Caki2 (cell line): Measurements from ENCODE around the gene CUBN. TPM values are rescaled to one million over a fixed set of nuclear protein-coding genes. Genes with fewer than 3 reads are reported as not detected.

Source experiments
- DNase-seq: peaks from one replicate; pipeline ENCODE4 v3.0.0-alpha.2; 2015; ENCODE audit warnings: low read depth
- in situ Hi-C: cut with HindIII; loops from 2 replicates; pipeline ENCODE4 v1.10.0; 2016; ENCODE audit warnings: low sequenced_read_pairs, low pct_unique_long_range_greater_than_20kb, mixed read lengths
- total RNA-seq: library from RNA; depleted of rRNA; stranded (reverse); fragments of >200 nt; shearing (Covaris generic); gene quantifications from 2 replicates; pipeline ENCODE4 v1.2.3, GENCODE V29; 2014; ENCODE audit warnings: low replicate concordance

CUBN gene
- total RNA-seq, 1 experiment from 2014 or later, result 0.34 TPM

DNA sequence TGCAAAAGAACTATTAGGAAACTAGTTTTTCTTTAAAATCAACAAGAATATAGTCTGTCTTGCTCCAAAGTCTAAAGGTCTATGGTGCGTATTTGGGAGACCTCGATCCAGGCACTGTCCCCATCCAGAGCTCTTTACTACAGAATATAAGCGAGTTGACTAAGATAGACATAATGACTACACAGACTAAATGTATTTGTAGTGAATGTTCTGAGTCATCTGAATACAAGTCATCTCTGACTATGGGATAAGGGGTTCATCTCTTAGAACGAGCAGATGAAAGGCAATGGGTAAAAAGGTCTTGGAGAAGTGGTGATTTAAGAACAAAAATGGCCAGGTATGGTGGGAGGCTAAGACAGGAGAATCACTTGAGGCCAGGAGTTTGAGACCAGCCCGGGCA lies 176.3 kb downstream of the CUBN start:
- in situ Hi-C loops, result no loop called here

DNA sequence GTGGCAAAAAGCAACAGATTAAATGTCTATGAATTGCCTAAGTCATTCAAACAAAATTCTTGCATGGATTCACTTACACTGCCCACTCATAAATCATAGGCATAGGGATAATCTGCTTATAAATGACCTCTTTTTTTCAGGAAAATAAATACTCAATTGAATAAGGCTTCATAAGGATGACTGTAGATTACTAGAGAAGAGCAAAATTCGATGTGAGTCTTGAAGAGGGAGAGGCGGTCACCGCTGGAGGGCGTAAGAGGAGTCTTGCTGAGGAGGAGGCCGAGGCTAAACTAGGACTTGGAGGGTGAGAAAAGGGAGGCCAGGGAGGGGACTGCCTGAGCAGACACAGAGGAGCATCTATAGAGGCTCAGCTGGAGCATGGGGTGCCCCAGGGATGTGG lies 177.0 kb downstream of the CUBN start:
- DNase-seq, result no peak
- in situ Hi-C loops, result no loop called here

More for the DNA sequence above, 176.3 kb downstream of the CUBN start:
- no peak for DNase-seq

DNA sequence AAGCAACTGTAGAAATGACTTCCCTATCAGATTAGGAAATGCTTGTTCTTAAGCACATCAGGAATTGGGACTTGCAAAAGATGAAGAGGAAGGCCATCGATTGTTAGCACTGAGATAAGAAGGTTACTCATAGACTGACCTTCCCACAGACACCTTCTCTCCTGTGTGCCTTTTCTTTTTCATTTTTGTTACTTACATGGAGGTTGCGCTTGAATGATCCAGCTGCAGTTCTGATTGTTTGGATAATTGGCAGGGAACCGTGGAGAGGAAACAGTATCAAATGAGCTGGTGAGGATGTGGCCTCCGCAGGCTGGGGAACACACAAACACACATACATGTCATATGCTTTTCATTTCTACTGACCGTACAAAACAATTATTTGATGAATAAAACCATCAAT lies 177.5 kb downstream of the CUBN start:
- peak; percentile 40 for DNase-seq
- in situ Hi-C loops, result no loop called here

DNA sequence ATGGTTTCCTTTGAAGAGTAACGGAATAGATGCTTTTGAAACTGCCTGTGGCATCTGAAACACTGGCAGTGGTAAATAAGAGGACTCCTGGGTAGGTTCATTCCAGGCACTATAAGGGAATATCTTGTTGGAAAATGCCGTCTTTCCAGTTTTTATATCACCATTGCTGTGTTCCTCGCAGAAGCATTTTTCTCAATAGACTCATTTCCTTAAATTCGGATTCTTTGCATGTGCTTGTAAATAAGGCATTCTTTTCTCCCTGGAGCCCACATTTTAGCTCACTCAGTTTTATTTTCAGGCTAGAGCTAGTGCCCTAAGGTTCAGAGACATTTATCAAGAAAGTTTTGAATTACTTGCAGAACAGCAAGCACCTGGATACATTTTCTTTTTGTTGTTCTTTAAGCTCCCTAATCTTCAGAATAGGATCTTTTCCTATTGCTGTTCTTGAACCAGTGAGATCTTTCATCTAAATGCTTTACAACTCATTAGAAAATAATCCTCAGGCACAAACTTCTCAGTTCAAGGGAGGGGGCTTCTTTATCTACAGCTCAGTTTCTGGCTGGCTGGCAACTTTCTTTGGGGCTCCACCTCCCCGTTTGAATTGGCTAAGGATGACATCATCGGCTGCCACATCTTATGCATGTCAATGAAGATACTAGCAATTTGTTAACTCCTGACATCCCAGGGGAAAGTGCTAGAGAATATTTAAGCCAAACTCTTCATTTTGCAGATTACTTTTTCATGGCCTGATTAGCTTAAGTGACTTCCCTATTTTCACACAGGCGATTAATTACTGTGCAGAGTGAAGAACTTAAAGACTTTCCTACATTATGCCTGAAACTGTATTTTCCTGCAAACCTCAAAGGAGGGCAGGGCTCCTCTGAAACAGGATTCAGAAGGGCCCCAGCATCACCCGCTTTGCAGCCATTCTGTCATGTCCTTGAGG lies 178.7 kb downstream of the CUBN start:
- in situ Hi-C loops, result no loop called here
- DNase-seq, result peak; percentile 64

DNA sequence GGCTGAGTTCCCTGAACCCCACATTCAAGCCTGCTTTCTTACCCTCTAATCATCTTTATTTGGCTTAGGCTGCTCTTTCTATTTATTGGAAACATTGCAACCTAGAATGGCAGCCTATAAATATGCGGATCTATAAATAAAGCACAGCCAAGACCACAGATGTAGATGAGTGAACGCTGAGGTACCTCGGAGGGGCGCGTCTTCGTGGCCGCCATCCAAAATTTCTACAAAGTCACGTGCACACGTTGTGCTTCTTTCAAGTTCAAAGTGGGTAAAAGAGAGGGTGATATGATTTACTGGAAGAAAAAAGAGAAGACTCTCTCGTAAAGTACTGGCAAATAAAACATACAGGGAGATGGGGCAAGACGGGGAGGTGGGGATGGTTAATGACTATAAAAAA lies 179.8 kb downstream of the CUBN start:
- in situ Hi-C loops, result no loop called here
- no peak for DNase-seq

DNA sequence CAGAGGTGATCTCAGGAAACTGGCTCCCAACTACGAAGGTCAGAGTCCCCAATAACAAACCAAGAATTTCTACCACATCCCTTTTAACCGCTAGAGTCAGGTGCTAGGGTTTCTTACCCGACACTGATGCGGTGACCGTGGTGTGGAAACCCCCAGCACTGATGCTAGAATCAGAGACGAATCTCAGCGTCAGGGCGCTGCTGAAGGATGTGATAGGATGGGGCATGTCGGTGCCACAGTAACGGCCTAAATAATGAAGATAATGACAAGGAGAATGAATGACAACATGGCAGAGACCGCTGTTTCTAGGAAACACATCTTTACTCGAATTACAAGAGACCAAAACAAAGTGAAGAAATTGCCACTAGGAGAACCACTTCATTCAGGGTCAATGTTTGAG lies 181.2 kb downstream of the CUBN start:
- in situ Hi-C loops, result no loop called here
- no peak for DNase-seq

DNA sequence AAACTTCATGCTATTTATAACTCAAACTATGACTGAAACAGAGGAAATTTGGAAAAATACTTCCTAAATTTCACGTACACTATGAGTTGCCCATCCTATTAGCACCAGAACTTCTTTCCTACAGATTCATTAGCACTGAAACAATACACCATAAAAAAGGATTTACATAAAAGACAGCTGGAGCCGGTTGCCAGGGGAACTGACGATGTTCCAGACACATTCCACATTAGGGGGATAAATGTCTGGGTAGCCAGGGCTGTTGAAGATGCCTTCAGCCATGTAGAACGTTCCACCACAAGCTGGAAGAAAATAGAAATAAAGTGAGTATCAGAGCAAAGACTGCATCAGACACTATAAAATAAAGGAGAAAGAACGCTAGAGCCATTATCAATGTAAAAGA lies 182.5 kb downstream of the CUBN start:
- in situ Hi-C loops, result no loop called here
- DNase-seq, result no peak

DNA sequence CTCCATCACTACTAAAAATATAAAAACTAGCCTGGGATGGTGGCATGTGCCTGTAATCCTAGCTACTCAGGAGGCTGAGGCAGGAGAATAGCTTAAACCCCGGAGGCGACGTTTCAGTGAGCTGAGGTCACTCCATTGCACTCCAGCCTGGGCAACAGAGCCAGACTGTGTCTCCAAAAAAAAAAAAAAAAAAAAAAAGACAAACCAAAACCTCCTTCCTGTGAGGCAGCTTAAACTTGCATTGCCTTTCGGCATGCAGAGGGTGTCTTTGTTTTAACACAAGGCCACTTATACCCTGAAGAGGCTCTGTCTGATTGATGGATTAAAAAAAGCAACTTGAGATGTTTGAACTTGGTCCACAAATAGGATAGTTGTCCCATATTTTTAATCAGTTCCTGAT lies 184.0 kb downstream of the CUBN start:
- DNase-seq, result no peak

DNA sequence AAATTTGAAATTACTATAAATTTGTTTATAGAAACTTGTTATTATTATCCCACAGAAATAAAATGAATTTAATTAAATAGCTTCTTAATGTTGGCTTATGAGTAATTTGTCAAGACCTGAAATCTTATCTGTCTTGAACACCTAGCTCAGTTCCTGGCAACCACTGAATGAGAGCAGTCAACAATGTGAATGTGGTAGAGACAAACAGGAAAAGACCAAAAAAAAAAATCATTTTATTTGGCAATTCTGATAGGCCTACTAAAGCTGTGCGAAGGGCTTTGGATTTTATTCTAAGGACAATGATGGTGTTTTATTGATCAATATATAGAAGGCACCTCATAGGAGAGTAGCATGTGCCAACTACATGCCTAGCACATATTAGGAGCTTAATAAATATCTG lies 184.6 kb downstream of the CUBN start:
- in situ Hi-C loops, result no loop called here
- DNase-seq, result no peak

More for the DNA sequence above, 184.0 kb downstream of the CUBN start:
- in situ Hi-C loops, result no loop called here

DNA sequence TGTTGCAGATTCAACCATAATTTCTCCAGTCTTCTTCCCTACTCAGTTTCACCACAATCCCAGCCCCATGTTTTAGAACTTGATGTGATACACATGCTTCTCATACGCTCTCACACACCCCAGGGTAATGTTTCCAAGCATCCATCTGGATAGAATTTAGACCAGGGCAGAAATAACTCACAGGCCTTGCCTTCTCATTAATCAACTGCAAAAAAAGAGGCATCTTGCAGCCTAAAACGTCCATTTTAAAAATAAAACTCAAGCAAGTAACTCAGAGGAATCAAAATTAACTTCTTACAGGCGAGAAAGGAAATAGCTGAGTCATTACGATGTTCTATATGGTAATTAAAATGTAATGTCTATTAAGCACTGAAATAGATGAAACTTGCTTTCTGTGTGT lies 185.2 kb downstream of the CUBN start:
- DNase-seq, result no peak

DNA sequence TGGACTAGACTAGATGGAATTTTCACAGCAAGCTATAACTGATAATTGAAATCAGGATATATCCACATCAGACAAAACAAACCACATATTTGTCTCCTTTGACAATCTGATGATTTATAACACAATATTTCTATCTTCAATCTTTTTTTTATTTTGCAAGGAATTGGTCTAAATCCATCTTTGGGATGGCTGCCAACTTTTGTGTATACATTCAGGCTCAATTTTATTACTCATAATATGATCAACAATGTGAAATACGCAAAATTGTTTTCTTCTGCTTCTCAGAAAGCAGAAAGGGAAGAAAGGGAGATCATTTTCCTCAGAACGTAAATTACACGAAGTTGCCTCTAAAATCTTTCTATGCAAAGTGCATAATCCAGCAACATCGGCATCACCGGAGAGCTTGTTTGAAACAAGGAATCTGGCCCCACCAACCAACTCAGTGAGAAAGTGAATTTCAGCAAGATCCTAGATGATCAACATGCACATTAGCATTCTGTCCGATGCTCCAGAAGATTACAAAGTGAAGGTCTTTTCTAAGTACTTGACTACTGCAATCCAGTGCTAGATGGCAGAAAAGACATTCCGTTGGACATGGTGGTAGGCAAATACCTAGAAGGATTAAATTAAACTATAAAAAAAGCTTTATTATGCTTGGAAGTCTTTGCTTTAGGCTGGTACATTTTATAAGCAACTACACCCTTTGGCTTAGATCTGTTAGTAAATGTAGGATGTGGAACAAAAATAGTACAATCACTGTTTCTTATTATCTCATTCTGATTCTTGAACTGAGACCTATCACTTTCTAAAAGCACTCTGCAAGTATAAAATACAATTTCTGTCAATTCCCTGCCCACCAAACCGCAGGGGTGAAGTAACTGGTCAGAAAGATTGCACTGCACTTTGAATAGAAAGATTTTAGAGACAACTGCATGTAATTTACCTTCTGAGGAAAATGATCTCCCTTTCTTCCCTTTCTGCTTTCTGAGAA lies 186.0 kb downstream of the CUBN start:
- in situ Hi-C loops, result no loop called here
- no peak for DNase-seq

More for the DNA sequence above, 185.2 kb downstream of the CUBN start:
- in situ Hi-C loops, result no loop called here

DNA sequence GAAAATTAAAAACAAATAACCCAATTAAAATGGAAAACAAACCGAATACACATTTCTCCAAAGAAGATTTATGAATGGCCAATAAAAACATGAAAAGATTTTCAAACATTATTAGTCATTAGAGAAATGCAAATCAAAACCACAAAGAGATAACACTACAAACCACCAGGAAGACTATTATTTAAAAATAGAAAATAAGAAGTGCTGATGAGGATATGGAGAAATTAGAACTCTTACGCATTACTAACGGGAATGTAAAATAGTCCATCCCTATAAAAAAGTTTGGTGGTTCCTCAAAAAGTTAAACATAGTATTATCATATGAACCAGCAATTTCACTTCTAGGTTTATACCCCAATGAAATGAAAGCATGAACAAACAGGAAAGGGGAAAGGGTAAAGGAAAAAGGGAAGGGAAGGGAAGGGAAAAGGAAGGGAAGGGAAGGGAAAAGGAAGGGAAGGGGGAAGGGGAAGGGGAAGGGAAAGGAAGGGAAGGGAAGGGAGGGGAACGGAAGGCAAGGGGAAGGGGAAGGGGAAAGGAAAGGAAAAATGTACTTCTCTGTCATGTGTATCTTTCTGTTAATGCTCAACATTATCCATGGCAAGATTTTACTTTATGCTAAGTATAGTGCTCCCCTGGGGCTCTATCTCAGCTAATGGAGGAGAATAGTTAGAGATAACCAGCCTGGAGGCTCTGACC lies 187.1 kb downstream of the CUBN start:
- in situ Hi-C loops, result no loop called here
- DNase-seq, result no peak

DNA sequence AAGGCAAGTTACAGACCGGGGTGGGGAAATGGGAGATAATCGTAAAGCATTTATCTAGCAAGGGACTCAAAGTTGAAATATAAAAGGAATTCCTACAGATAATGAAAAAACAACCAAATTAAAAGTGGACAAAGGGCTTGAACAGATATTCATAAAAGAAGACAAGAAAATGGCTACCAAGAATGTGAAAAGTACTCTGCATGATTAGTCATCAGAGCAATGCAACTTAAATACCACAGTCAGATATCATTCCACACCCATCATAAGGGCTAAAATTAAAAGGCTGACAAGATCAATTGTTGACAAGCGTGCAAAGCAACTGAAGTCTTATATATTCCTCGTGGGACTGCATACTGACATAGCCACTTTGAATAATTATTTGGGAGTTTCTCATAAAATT lies 187.7 kb downstream of the CUBN start:
- DNase-seq, result no peak
- in situ Hi-C loops, result no loop called here

DNA sequence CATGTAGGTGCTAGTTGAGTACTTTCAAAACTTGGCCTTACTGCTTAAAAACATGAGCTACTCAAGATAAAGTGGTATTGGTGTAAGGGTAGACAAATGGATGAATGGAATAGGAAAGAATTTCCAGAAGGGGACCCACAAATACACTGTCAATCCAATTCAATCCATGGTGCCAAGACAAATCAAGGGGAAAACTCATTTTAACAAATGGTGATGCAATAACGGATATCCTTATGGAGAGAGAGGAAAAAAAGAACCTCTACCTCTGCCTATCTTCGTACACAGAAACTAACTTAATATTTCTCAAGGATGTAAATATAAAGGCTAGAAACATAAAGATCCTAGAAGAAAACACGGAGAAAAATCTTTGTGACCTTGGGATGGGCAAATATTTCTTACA lies 188.5 kb downstream of the CUBN start:
- in situ Hi-C loops, result no loop called here
- no peak for DNase-seq

DNA sequence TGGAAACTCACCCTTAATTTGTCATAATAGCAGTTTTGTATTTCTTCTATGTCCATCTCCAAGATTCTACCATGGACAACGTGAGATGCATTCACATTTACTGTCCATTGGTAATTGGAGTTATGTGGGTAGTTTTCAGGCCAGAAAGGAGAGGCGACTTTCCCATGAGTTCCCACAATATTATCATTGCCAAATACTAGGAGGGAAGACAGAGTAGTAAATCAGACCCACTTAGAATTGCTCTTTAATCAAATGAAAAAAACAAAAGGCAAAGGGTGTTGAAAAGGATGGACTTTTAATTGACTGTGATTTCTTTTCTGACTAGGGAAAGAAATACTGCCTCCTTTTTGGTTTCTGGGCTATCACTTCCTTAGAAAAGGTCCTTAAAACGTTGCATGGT lies 190.7 kb downstream of the CUBN start:
- in situ Hi-C loops, result no loop called here
- DNase-seq, result no peak

DNA sequence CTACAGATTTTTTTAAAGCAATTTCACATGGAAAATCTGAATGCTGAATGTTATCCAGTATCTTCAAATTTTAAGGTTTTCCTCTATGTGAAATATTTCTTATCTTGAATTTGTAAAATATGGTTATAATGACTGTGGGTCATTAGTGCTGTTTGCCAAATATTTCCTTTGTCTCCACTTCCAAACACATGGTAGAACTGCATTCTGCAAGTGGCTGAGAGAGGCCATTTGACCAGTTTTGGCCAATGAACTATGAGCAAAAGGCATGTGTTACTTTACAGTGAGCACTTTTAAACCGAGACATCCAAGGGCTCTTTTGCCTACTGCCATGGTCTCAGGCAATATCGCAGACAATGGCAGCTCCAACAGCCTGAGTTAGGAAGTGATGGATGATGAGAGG lies 195.2 kb downstream of the CUBN start:
- no peak for DNase-seq
- in situ Hi-C loops, result no loop called here

DNA sequence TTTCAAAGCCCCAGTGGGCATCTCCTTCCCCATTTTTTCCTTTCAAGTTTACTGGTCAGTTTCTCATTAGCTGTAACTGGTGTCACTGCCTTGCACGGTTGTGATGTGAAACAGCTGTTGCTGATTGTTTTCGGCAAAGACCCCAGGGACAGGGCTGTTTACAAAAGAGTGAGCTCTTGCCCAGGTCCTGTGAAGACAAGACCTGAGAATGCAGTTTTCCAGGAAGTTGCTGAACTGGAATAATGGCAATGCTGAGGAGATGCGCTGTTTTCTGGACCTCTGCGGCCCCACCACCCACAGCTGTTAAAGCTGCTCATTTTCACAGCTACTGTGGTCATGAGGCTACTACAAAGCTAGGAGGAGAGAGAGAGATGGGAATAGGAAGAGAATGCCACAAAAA lies 195.8 kb downstream of the CUBN start:
- in situ Hi-C loops, result no loop called here
- no peak for DNase-seq

DNA sequence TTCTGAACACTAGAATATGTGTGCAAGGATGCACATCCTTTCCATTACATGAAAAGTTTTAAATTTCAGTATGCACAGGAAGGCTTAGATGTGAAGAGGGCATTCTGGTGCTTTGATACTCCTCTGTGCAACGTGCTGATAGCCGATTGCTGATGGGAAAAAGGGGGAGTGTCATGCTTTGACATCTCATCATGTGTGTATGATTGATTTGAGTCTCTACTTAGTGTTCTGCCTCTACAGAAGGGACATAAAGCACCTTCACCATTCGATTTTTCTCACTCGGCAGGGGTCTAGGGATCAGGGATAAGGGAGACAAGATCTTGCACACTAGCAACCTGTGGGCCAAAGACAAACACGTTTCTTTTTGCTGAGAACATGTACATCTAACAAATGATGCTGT lies 197.7 kb downstream of the CUBN start:
- DNase-seq, result no peak
- in situ Hi-C loops, result no loop called here
